Coronary artery (tissue), 2 donors: Measurements from ENCODE around the gene THBS1.
A peak's percentile ranks its signal among the peaks of the same experiment; 100 is the strongest.

Source experiments
- DNase-seq: peaks from one replicate; pipeline ENCODE4 v3.0.0-alpha.2; 2017; ENCODE audit warnings: low spot score
- H3K27ac ChIP-seq, 2 donors: fragments of 200-600 bp; sonication (generic); one replicate each; pipeline ENCODE4 v1.5.1; 2016 to 2019
- H3K4me3 ChIP-seq: fragments of 200-600 bp; sonication (generic); 2 replicates; pipeline ENCODE4 v1.5.1; 2016; ENCODE audit warnings: mild to moderate bottlenecking, moderate library complexity
- CTCF ChIP-seq: fragments of 200-600 bp; sonication (generic); IDR thresholded peaks from one replicate; pipeline ENCODE4 v1.5.1; 2019; ENCODE audit warnings: antibody characterized with exemption

THBS1 gene

GRCh38 chr15:39624806-39625205 lies 43.9 kb downstream of the THBS1 start:
- peak overlapping the region; percentile 65 to 84 for H3K27ac ChIP-seq
- no peak overlapping the region for H3K4me3 ChIP-seq
- no peak for TF ChIP-seq CTCF
- DNase-seq, result no peak

- Histone ChIP-seq H3K27ac (peak overlapping the region; percentile 65 to 84), H3K4me3 (no peak overlapping the region)
- DNase-seq, result no peak
- TF ChIP-seq CTCF, result no peak
Measured at GRCh38 chr15:39625451-39625850, 44.6 kb downstream of the THBS1 start.

DNA sequence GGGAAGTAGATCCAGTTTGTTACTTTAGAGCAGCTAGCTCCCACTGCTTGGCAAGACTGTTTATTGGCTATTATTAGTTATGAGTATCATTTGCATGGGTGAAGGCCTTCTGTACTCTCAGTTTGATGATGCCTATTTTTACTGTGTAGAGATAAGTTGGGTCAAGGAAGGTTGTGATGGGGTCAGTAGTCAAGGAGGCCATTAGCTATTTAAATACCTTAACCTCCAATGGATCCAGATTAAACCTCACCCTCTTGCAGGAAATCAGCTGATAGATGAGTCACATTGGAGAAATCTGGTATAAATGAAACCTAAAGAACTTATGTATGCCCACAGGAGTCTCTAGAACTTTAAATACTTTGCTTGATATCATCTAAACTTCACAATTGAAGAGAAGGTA lies 45.0 kb downstream of the THBS1 start:
- Histone ChIP-seq H3K27ac (peak overlapping the region in 1 of 2 donors; percentile 65), H3K4me3 (no peak overlapping the region)
- TF ChIP-seq CTCF, result no peak
- no peak for DNase-seq

GRCh38 chr15:39627451-39628143 lies 46.7 kb downstream of the THBS1 start:
- Histone ChIP-seq H3K27ac (no peak overlapping the region), H3K4me3 (no peak overlapping the region)
- no peak for TF ChIP-seq CTCF
- no peak for DNase-seq

- Histone ChIP-seq H3K4me3 (no peak overlapping the region), H3K27ac (peak overlapping the region; percentile 7 to 38)
- TF ChIP-seq CTCF, result no peak
- no peak for DNase-seq
Measured at GRCh38 chr15:39628144-39628508, 47.2 kb downstream of the THBS1 start.

DNA sequence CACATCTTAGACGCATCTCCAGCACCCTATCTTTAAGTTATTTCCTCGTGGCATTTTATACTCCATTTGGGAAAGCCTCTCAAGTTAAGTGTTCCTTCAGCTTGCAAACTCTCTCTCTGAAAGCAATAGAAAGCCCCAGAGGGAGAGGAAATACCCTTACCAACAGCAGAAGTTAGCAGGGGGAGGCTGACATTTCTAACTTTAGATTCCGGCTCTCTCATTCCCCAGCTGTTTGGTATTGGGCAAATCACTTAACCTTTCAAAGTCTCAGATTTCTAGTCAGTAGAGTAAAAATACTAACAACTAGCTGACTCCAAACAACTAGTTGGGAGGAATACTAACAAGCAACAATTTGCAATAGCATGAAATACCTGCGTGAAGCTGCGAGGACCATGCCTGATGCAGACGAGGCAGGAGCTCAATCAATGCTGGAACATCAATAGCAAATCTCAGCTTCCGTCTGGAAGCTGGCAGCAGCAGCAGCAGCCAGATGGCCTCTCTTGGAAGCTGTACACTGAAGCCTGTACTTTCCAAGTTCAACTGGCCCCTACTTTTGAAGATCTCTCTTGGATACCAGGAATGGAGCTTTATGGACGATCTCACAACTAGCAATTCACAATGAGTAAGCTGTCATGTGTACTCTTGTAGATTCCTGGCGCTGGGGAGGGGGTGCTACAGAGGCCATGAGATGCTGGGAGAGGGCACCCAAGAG lies 47.8 kb downstream of the THBS1 start:
- Histone ChIP-seq H3K4me3 (no peak overlapping the region), H3K27ac (peak overlapping the region; percentile 7 to 38)
- no peak for TF ChIP-seq CTCF
- DNase-seq, result no peak

DNA sequence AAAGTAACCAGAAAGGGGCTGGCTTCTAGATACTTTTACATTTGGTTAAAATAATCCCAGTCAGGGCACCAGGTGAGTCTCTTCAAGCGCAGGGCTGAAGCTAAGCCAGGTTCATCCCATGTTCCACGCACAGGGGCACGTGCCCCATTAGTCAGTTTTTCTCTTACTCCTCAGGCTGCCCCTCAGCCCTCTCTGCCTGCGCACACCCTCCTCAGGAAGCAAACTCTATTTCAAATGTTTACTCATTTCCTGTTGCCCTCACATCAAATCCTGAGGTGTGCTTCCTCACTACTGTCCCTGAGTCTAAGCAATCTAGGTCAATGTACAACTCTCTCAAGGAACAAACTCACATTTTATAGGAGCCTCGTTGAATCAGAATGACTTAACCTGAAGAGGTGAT lies 48.5 kb downstream of the THBS1 start:
- Histone ChIP-seq H3K4me3 (no peak overlapping the region), H3K27ac (peak overlapping the region in 1 of 2 donors; percentile 38)
- TF ChIP-seq CTCF, result no peak
- DNase-seq, result no peak
